Ascending aorta (tissue), 2 donors: Measurements from ENCODE around the gene CDC73. TPM values are rescaled to one million over a fixed set of nuclear protein-coding genes. Genes with fewer than 3 reads are reported as not detected.

Source experiments
- DNase-seq, 2 donors: peaks; one replicate each; pipeline ENCODE4 v3.0.0-alpha.2; 2019; ENCODE audit warnings: low spot score in 2 of 2
- H3K27ac ChIP-seq, 2 donors: fragments of 200-600 bp; sonication (generic); one replicate each; pipeline ENCODE4 v1.5.1; 2016 to 2017; ENCODE audit warnings: mild to moderate bottlenecking in 1 of 2
- H3K27me3 ChIP-seq: fragments of 200-600 bp; sonication (generic); one replicate; pipeline ENCODE4 v1.5.1; 2017
- H3K36me3 ChIP-seq, 2 donors: fragments of 200-600 bp; sonication (generic); one replicate each; pipeline ENCODE4 v1.5.1; 2016
- H3K4me1 ChIP-seq, 2 donors: fragments of 200-600 bp; sonication (generic); one replicate each; pipeline ENCODE4 v1.5.1; 2016 to 2017; ENCODE audit warnings: mild to moderate bottlenecking in 1 of 2
- H3K4me3 ChIP-seq, 2 donors: fragments of 200-600 bp; sonication (generic); one replicate each; pipeline ENCODE4 v1.5.1; 2016 to 2017; ENCODE audit warnings: mild to moderate bottlenecking in 1 of 2
- H3K9me3 ChIP-seq, 2 donors: fragments of 200-600 bp; sonication (generic); one replicate each; pipeline ENCODE4 v1.5.1; 2016
- intact Hi-C: fragments of 100-400 bp; cut with DNase I; formaldehyde crosslinking; loops from one replicate; pipeline ENCODE4 v1.15.1; 2023
- total RNA-seq: library from RNA; depleted of rRNA; stranded (reverse); fragments of >200 nt; gene quantifications from one replicate; pipeline ENCODE4 v1.1.0, GENCODE V29; 2016
- TF ChIP-seq, protein P1 (sequence below), 3 experiments: fragments of 200-600 bp in 2 of 3; fragments of 450-650 bp in 1 of 3; sonication (generic) in 2 of 3; IDR thresholded peaks; one replicate each; pipeline ENCODE4 v1.5.1; 2016 to 2019; ENCODE audit warnings: antibody characterized with exemption in 3 of 3, mild to moderate bottlenecking in 1 of 3, moderate library complexity in 1 of 3

The CDC73 gene
- total RNA-seq, 1 donor from 2014 or later: 26.5 TPM

GRCh38 chr1:193118803-193119730 is 2.8 kb upstream of the CDC73 start:
- H3K4me3 ChIP-seq: no peak overlapping the region
- intact Hi-C loops: no loop called here
- H3K27ac ChIP-seq: no peak overlapping the region
- H3K9me3 ChIP-seq: no peaks in the 10 kb centered on the region
- DNase-seq: no peak
- peaks cover 5 to 9% of the 10 kb centered on the region in 2 donors for H3K4me1 ChIP-seq
- H3K27me3 ChIP-seq: no peaks in the 10 kb centered on the region
- no peaks in the 10 kb centered on the region for H3K36me3 ChIP-seq
- TF ChIP-seq, protein P1, sequence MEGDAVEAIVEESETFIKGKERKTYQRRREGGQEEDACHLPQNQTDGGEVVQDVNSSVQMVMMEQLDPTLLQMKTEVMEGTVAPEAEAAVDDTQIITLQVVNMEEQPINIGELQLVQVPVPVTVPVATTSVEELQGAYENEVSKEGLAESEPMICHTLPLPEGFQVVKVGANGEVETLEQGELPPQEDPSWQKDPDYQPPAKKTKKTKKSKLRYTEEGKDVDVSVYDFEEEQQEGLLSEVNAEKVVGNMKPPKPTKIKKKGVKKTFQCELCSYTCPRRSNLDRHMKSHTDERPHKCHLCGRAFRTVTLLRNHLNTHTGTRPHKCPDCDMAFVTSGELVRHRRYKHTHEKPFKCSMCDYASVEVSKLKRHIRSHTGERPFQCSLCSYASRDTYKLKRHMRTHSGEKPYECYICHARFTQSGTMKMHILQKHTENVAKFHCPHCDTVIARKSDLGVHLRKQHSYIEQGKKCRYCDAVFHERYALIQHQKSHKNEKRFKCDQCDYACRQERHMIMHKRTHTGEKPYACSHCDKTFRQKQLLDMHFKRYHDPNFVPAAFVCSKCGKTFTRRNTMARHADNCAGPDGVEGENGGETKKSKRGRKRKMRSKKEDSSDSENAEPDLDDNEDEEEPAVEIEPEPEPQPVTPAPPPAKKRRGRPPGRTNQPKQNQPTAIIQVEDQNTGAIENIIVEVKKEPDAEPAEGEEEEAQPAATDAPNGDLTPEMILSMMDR (IDR thresholded peaks at IDR 0.05): no peak

DNA sequence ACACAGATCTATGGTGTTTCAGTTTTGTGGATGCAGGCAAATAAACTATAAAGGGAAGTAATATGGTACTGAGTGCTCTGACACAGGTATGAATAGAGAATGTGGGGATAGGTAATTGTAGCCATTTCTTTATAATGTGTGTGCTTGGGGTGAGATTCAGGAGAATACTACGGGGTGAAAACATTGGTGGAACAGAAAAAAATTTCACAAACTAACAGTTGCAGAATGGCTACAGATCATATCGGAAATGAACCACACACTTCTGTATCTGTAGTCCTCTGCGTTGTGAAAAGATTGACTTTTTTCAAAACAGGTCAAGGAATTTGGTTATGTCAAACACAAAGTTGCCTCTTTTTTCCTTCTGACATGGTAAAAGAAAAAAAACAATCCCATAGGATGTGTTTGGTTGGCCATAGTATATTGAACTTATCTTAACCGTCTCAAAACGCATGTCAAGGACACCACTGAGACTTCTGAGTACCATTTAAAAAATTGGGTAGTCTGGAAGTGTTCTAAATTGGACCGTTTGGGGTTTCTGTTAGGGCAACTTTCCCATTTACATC is 1.1 kb upstream of the CDC73 start:
- H3K27ac ChIP-seq: no peak overlapping the region
- H3K36me3 ChIP-seq: peaks cover 2 to 7% of the 10 kb centered on the region in 2 donors
- H3K9me3 ChIP-seq: no peaks in the 10 kb centered on the region
- H3K27me3 ChIP-seq: no peaks in the 10 kb centered on the region
- peak overlapping the region in 1 of 2 donors; percentile 78 for H3K4me3 ChIP-seq
- TF ChIP-seq, protein P1 (IDR thresholded peaks at IDR 0.05): no peak
- DNase-seq: no peak
- H3K4me1 ChIP-seq: peaks cover 5 to 15% of the 10 kb centered on the region in 2 donors
- intact Hi-C loops: loop anchor here (5.0 kb wide), 3 partner anchors 293 to 643 kb away; partner anchors contain the start of gene RGS2

DNA sequence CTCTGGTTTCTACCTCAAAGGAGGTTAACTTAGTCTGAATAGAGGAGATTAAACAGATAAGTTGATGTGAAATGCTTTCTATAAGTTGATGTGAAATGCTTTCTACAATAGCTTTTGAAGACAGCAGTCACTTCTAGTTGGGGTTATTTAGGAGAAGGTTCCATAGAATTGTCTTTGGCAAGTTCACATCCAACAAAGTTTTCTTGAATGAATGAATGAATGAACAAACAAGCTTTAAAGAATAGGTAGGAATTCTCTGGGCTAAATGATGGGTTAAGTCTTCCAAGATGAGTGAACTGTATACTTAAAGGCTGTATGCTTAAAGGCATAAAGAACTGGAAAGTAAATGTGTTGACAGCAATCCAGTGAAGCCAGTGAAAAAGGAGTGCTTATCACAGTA is 1.9 kb downstream of the CDC73 start:
- H3K4me1 ChIP-seq: peaks cover 5 to 15% of the 10 kb centered on the region in 2 donors
- no peaks in the 10 kb centered on the region for H3K9me3 ChIP-seq
- DNase-seq: no peak
- H3K27me3 ChIP-seq: no peaks in the 10 kb centered on the region
- peak overlapping the region; percentile 70 to 78 for H3K4me3 ChIP-seq
- no peak overlapping the region for H3K27ac ChIP-seq
- TF ChIP-seq, protein P1 (IDR thresholded peaks at IDR 0.05): no peak
- peaks cover 8 to 16% of the 10 kb centered on the region in 2 donors for H3K36me3 ChIP-seq
- intact Hi-C loops: loop anchor here (5.0 kb wide), 3 partner anchors 296 to 646 kb away; partner anchors contain the start of gene RGS2

DNA sequence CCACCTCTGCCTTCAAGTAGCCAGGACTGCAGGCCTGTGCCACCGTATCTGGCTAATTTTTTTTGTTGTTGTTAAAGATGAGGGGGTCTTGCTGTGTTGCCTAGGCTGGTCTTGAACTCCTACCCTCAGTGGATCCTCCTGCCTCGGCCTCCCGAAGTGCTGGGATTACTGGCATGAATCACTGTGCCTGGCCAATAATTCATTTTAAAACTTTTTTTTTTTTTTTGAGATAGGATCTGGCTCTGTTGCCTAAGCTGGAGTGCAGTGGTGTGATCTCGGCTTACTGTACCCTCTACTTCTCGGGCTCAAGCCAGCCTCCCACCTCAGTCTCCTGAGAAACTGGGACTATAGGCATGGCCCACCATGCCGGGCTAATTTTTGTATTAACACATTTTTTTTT is 3.5 kb downstream of the CDC73 start:
- intact Hi-C loops: no loop called here
- DNase-seq: no peak
- TF ChIP-seq, protein P1 (IDR thresholded peaks at IDR 0.05): no peak
- Histone ChIP-seq H3K4me1 (peaks cover 5 to 15% of the 10 kb centered on the region in 2 donors), H3K27ac (no peak overlapping the region), H3K36me3 (peaks cover 12 to 25% of the 10 kb centered on the region in 2 donors), H3K4me3 (no peak overlapping the region), H3K27me3 (no peaks in the 10 kb centered on the region), H3K9me3 (no peaks in the 10 kb centered on the region)

GRCh38 chr1:193131266-193131860 is 9.5 kb downstream of the CDC73 start:
- no peaks in the 10 kb centered on the region for H3K27me3 ChIP-seq
- H3K4me3 ChIP-seq: no peak overlapping the region
- DNase-seq: no peak
- TF ChIP-seq, protein P1 (IDR thresholded peaks at IDR 0.05): no peak
- no peaks in the 10 kb centered on the region for H3K9me3 ChIP-seq
- no peaks in the 10 kb centered on the region for H3K4me1 ChIP-seq
- H3K27ac ChIP-seq: no peak overlapping the region
- intact Hi-C loops: no loop called here
- peaks cover 34 to 48% of the 10 kb centered on the region in 2 donors for H3K36me3 ChIP-seq
